ENCODE measurements around the gene DYNC1H1.

- TF ChIP-seq POLR2A (IDR thresholded peaks at IDR 0.05; ENCODE audit: low read length) (peak; percentile 24), GATA1 (IDR thresholded peaks at IDR 0.05; ENCODE audit: low read depth, low read length) (no peak)
These were observed 123.8 kb downstream of the DYNC1H1 start for GRCh38 chr14:102088012-102088792.

Data from erythroblast (primary cell).